Adrenal gland (tissue), 5 donors: ENCODE results near the gene WDFY4.

Source experiments
- CTCF ChIP-seq, 6 experiments: fragments of 450-650 bp in 4 of 6; fragments of 200-600 bp in 2 of 6; sonication (generic) in 1 of 6; IDR thresholded peaks; 1 replicate in 5 of 6; 2 replicates in 1 of 6; pipeline versions ENCODE4 v1.5.1 to v1.8.0; 2016 to 2021; ENCODE audit warnings: antibody characterized with exemption in 6 of 6, mild to moderate bottlenecking in 2 of 6, moderate library complexity in 1 of 6
- POLR2A ChIP-seq, 2 donors: fragments of 450-650 bp; IDR thresholded peaks; one replicate each; pipeline ENCODE4 v1.6.1; 2017; ENCODE audit warnings: antibody characterized with exemption in 2 of 2, mild to moderate bottlenecking in 2 of 2, moderate library complexity in 1 of 2
- donor health status: DM: no; HTN: no; CAD: no.

GRCh38 chr10:48735836-48736390, 51.2 kb downstream of the WDFY4 start:
- no peak for TF ChIP-seq POLR2A (IDR thresholded peaks at IDR 0.05)
- TF ChIP-seq CTCF (IDR thresholded peaks at IDR 0.05), result no peak
